HS-5 (cell line): Measurements from ENCODE around the gene CCDC190.
A peak's percentile ranks its signal among the peaks of the same experiment; 100 is the strongest.
"Not testable (repeated sequence)": the region's sequence is repeated elsewhere in the genome, so short reads cannot be mapped to it uniquely, and the experiment has no call there.

Experiments used
- DNase-seq: peaks from one replicate; pipeline ENCODE4 v3.0.0-alpha.2; 2012; ENCODE audit warnings: low read depth

The CCDC190 gene

GRCh38 chr1:162861101-162861500, at the start of gene CCDC190:
TSS of gene CCDC190 (minus strand) at chr1:162861175. CDS start at chr1:162859646, 1,529 bp downstream.
- no peak for DNase-seq

GRCh38 chr1:162910161-162910560, 49.2 kb upstream of the CCDC190 start:
- no peak for DNase-seq

- DNase-seq, result peak; percentile 76
Measured at GRCh38 chr1:162908780-162909179, 47.8 kb upstream of the CCDC190 start.

GRCh38 chr1:162908236-162908635, 47.3 kb upstream of the CCDC190 start:
- DNase-seq, result no peak

- no peak for DNase-seq
Measured at GRCh38 chr1:162906485-162906884, 45.5 kb upstream of the CCDC190 start.

- DNase-seq, result peak; percentile 74
Measured at GRCh38 chr1:162905174-162906158, 44.5 kb upstream of the CCDC190 start.

- no peak for DNase-seq
Measured at GRCh38 chr1:162904579-162904978, 43.6 kb upstream of the CCDC190 start.

GRCh38 chr1:162904023-162904422, 43.0 kb upstream of the CCDC190 start:
- DNase-seq, result no peak

GRCh38 chr1:162903246-162903645, 42.3 kb upstream of the CCDC190 start:
- no peak for DNase-seq

- no peak for DNase-seq
Measured at GRCh38 chr1:162902416-162902815, 41.4 kb upstream of the CCDC190 start.

GRCh38 chr1:162901243-162901642, 40.3 kb upstream of the CCDC190 start:
- no peak for DNase-seq

- DNase-seq, result peak; percentile 72
Measured at GRCh38 chr1:162899422-162900146, 38.6 kb upstream of the CCDC190 start.

GRCh38 chr1:162893612-162893908, 32.6 kb upstream of the CCDC190 start:
- no peak for DNase-seq

GRCh38 chr1:162892906-162893611, 32.1 kb upstream of the CCDC190 start:
- DNase-seq, result no peak

- DNase-seq, result no peak
Measured at GRCh38 chr1:162889989-162890388, 29.0 kb upstream of the CCDC190 start.

- no peak for DNase-seq
Measured at GRCh38 chr1:162886705-162887104, 25.7 kb upstream of the CCDC190 start.

- DNase-seq, result no peak
Measured at GRCh38 chr1:162885265-162885664, 24.3 kb upstream of the CCDC190 start.

GRCh38 chr1:162884831-162885230, 23.9 kb upstream of the CCDC190 start:
- no peak for DNase-seq

- no peak for DNase-seq
Measured at GRCh38 chr1:162882248-162882674, 21.3 kb upstream of the CCDC190 start.

- DNase-seq, result no peak
Measured at GRCh38 chr1:162881590-162881989, 20.6 kb upstream of the CCDC190 start.

- not testable (repeated sequence) for DNase-seq
Measured at GRCh38 chr1:162880617-162881016, 19.6 kb upstream of the CCDC190 start.

- no peak for DNase-seq
Measured at GRCh38 chr1:162878000-162878596, 17.1 kb upstream of the CCDC190 start.
